ENCODE measurements around the gene MPPED2.
"Not testable (repeated sequence)": the region's sequence is repeated elsewhere in the genome, so short reads cannot be mapped to it uniquely, and the experiment has no call there.

The MPPED2 gene

DNA sequence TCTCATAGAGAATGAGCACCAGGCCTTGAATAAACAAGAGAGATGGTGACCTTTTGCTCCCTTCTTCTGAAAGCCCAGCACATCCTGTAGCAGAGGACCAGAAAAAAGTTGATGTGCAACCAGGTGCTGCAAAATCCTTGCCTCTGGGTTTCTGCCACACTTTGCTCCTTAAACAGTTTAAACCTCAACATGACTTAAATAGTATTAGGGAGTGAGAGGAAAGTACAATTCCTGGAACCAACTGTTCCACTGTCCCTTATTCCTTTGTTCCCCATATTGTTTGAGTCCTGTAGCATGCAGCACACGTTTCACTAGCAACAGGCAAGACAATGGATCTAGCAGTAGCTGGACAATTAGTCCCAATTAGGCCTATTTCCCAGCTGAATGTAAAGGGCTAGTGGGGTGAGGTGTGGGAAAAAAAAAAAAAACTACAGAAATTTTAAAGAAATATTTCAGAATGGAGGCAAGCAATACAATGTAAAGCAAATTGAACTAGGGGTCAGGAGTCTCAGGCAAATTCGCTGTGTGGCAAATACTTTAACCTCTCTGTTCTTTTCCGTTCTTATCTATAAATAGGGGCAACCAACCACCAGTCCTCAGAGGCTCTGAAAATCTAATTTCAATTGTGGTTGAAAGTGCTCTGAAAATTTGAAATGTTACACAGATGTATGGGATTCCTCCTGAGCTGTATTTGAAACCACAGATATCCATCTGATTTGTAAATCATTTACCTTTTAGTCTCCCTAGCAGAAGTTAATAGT lies 6.6 kb downstream of the MPPED2 start:
- no peak for DNase-seq (ENCODE audit: low spot score)

DNA sequence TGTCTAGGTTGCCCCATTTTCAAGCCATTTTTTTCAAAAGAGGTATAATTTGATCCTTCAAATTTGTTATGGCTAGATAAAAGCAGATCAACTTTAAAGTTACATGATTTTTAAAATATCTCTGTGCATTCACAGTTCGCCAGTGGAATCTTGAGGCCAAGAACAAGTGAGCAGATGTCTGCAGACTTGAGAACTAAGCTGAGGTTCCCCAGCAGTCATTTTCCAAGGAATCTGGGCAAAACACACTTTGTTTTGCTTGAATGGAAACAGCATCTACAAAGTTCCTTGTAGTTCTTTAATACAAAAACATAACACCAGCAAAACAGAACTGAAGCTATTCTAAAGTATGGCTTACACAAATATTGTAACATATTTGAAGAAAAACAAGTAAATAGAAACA lies 7.7 kb downstream of the MPPED2 start:
- DNase-seq (ENCODE audit: low spot score) = no peak

DNA sequence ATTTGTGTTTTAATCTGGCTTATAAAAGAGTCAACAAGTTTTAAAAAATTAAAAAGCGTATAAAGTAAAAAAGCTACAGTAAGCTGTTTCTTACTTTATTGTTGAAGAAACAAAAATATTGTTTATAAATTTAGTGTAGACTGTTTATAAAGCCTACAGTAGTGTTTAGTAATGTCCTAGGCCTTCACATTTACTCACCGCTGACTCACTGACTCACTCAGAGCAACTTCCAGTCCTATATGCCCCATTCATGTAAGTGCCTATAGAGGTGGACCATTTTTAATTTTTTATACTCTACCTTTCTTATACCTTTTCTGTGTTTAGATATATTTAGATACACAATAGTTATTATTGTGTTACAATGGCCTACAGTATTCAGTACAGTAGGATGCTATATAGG lies 12.2 kb downstream of the MPPED2 start:
- DNase-seq (ENCODE audit: low spot score) = no peak

DNA sequence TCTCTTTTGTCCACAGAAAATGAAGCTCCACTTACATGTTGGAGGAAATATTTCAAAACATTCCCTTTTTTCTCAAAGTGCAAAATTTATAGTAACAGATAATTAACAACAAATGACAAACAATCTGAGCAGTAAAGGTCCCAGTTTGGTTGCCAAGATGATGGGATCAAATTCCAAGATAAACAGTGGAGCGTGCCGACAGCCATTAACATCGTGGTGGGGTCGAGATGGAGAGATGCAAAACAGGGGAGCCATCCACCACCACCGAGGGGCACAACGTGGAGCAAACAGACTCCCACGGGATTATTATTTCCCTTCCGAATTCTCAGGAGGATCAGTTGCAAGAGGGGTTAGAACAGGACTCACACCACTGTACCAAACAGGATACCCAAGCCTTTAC lies 17.2 kb downstream of the MPPED2 start:
- DNase-seq (ENCODE audit: low spot score) = no peak

DNA sequence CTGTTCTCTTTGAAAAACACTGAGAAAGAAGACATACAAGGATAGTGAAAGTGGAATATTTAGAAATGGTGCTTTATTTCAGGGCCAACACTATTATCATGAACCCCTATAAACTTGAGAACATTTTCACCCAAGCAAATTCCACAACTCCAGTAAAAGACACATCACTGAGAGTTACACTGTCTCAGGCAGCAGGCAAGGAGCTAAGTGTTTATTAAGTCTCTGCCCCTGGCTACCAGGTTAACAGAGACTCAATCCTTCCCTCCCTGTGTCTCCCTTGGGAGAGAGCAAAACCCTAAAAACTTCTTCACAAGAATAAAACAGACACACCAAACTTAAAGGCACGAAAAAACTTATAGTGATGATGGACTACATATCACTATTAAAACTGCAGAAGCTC lies 18.5 kb downstream of the MPPED2 start:
- no peak for DNase-seq (ENCODE audit: low spot score)

DNA sequence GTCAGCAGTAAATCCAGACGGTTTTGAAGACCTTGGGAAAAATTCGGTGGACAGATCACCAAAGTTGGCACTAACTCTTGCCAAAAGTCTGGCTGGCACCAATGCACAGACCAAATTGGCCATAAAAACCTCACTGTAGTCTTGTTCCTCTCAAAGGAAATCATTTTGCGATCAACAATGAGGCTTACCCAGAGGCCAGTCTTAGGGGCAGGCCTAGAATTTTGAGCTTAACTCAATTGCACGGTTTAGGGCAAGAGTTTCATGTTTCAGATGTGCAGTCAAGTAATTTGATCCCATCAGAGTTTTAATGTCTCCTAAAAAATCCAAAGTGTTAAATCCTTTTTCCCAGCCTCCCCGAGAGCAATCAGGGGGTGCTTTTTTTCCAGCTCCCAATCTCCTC lies 19.0 kb downstream of the MPPED2 start:
- DNase-seq (ENCODE audit: low spot score) = no peak

DNA sequence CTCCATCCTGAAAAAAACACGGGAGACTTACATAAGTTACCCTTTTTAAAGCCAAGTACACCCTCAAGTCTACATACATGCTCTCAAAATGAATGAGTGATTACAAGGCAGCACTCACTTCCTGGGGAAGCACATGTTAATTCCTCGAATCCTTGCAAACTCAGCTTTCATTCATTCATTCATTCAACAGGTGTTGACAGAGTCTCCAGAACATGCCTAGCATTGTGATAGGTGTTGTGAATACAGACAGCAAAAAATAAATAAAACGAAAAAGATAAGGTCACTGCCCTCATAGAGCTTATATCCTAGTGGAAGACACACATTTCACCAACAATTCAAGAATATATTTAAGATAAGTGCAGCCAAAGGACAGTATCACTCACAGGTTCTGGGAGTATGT lies 19.7 kb downstream of the MPPED2 start:
- DNase-seq (ENCODE audit: low spot score) = no peak

DNA sequence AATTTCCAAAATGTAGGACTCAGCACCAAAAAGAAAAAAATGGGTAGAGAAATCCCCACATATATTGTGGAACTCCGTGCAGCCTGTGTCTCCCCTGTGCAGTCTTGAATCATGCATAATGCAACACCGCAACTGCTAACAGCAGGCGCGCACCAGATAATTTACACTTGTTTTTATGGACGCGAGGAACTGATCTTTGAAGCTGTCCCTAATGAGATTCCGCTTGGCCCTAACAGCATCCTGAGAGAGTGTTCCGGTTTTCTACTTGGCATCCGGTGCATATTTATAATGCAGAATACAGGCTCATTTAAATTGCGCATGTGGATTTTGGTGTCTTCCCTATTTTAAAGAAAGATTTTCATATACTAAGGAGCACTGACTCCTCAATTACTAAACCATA lies 21.1 kb downstream of the MPPED2 start:
- DNase-seq (ENCODE audit: low spot score) = no peak

DNA sequence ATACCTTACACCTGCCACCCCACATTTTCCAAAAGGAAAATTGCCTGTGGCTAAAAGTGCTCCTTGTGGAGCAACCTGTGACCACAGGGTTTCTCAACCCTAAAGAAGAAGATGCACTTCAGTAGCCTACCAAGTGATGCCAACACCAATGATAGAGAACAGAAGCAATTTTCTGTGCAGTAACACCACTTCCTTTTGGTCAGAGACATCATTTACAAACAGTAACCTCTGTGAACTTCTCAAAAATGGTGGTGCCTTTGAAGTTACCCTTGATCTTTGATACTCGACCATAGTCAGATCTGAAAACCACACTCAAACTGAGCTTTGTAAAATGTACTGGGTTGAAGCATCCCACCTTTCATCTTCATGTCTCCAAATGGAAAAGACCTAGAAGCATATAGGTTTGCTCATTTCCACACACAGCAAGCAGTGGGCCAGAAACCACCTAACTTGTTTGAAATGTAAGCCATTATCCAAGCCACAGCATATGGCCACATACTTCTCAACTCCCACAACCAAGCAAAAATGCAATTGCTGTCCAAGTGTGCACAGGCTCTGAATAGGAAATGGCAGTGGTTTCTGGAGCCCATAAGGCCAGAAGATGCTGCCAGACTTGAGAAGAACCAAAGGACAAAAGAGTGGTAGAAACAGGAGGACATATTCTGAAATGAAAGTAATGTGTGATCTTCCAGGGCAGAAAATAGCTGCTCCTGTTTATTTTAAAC lies 24.3 kb downstream of the MPPED2 start:
- DNase-seq (ENCODE audit: low spot score) = no peak

DNA sequence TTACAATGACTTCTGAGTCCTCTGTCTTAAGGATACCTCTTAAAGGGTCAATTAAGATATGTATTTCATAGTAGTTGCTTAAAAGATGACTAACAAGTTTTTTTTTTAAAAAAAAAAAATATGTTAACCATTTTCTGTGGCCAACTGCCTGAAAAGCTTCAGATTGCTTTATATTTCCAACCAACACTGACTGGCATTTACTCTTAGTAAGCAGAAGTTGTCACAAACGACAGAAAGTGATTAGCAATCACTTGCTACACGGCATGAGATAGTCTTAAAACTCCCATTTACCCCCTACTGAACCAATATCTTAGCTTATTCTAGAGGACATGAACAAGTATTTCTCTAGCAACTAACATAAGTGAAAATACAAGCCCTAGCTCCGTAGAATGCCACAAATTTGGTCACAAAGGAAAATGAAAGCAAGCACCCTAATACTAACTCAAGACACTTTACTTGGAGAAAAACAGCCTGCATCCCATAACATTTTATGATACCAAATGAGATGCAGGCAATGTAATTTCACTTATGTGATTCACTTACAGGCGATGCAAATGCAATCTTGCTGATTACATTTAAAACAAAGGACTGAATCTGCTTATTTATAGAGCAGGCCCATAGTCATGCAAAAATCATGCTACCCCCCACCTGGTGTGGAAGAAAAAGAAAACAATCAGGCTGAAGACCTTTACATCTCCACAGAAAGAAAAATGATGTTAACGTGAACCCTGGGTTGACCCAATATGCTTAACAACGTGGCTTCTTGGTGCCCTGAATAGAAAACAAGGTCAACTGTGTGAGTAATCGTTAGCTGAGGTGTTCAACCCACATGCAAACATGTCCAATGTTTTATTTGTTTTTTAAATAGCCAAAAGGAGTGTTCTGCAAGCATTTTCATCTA lies 25.7 kb downstream of the MPPED2 start:
- DNase-seq (ENCODE audit: low spot score) = no peak

DNA sequence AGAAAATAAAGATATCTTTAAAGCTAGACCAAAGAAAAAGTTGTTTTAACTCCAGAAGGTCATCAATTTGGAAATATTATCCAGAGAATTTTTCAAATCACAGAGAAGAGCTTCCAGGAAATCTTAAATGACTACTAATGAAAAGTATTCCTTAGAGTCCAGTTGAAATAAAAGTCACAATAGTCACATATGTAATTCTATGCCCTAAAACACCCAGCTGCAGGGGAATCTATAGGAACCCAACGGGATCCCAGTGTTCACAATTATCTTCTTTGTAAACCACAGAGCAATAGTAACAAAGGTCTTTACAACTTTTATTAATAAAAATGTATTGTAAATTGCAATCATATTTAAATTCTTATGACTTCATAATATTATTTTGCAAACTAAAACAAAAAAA lies 27.1 kb downstream of the MPPED2 start:
- DNase-seq (ENCODE audit: low spot score) = no peak

DNA sequence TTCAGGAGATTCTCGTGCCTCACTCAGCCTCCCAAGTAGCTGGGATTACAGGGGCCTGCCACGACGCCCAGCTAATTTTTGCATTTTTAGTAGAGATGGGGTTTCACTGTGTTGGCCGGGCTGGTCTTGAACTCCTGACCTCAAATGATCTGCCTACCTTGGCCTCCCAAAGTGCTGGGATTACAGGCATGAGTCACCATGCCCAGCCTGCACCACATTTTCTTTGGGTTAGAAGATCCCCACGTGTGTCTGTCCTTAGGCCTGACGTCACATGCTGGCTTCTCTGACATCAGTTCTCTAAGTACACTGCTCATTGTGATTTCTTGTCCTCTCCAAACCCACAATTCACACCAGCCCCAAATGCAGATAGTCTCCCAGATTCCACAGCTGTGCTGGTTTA lies 31.6 kb downstream of the MPPED2 start:
- not testable (repeated sequence) for DNase-seq (ENCODE audit: low spot score)

DNA sequence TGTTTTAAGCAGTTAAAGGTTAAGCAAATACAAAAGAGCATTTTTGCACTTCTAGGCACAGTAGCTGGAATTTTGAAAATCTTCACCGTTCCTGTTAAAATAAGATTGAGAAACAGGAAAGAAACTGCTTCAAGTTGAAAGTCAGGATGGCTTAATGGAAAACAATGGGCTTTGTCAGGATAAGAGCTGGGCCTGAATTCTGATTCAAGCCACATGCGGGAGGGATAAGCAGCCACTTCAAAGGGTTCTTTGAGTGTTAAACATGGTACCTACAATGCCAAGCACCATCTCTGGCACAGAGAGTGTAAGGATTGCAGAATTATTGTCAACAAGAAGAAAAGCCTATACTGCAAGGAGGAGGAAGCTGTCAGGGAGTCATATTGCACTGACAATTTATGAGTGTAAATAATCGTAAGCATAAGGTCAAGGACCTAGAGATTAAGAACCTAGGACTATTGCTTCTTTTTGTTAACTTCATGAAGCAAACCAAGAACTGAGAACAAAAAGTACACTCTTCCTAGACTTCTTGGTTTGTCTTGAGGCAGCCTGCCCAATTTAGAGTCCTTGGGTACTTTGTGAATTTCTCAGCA lies 32.5 kb downstream of the MPPED2 start:
- DNase-seq (ENCODE audit: low spot score) = no peak

DNA sequence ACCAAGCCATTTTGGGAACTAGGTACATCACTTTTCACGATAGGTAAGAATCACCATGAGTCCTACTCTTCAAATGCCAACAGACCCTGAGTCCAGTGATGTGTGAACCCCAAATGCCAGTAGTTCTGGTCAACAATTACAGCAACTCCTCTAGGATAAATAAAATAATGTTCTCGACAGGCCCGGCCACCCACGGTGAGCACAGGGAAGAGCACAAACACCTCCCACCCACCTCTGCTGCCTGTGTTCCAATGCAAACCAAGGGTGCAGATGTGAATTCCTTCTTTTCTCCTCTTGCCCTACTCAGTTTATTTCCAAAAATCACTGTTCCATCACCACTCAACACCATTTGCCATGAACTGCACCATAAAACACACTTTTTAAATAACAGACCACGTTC lies 33.3 kb downstream of the MPPED2 start:
- DNase-seq (ENCODE audit: low spot score) = no peak

DNA sequence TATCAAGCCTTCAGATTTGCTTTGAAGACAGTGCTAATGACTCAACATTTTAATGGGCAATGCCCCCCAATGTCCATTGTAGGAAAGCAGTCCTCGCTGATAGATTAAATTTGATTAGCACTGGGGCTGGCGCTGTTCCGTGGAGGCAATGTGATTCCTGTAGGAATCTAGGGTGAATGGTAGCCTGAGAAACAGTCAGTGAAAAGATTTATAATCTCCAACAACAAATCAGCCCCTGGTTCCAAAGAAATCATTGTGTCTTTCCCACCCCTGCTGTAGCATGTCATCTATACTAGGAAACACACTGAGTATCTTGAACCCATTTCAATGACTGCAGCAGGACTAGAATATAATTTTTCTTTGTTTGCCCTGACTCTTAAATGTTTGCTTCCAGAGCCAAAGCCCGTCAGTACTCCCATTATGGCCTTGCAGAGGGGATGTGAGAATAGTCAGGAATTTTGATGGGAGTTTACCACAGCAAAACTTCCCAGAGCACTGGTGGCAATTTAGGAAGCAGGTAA lies 36.1 kb downstream of the MPPED2 start:
- no peak for DNase-seq (ENCODE audit: low spot score)

DNA sequence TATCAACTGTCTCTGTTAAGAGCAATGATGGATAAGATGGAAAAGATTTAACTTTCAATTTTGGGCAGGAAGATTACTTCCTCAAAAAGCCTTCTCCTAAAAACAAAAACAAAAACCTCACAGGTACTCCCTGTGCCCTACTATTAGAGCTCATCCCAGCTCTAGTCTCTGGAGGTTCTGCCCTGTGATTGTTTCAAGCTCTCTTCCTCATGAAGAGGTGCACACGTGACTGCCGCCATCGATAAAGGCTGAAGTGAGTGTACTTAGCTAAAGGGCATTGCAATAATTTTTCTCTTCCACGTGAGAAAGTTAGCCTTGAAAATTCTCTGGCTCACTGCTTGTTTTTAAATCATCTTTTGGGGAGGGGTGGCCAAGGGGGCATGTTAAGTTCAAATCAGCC lies 36.6 kb downstream of the MPPED2 start:
- DNase-seq (ENCODE audit: low spot score) = no peak

DNA sequence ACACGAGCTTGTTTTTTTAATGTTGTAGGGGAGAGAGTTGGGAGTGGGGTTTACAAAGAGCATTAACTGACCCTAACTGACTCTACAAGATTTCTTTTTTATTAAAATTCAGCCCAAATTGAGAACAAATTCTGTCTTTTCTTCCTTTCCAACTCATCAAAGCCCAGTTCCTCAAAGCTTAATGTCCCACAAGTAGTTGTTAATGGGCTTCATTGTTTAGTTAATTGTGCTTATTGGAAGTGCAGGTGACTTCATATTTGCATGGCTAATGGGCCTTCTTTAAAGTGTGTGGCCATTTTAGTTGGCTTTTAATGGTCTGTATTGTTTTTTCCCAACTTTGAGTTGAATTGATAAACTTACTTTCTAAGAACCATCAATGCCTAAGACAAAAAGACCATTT lies 39.8 kb downstream of the MPPED2 start:
- DNase-seq (ENCODE audit: low spot score) = no peak

DNA sequence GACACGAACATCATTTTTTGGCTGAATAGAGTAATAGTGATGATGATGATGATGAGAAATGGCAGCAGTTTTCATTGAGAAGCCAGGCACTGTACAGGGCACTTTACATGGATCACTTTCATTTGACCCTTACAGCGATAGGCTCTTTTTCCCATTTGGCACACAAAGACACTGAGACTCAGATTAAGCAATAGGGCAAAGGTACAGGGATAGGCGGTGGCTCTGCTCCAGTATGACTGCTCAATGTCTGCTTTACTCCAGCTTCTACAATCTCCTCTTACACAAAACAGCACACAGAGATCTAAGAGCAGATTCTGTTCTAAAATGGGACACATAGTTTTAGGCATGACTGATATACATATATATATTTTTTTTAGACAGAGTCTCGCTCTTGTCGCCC lies 40.6 kb downstream of the MPPED2 start:
- DNase-seq (ENCODE audit: low spot score) = no peak

DNA sequence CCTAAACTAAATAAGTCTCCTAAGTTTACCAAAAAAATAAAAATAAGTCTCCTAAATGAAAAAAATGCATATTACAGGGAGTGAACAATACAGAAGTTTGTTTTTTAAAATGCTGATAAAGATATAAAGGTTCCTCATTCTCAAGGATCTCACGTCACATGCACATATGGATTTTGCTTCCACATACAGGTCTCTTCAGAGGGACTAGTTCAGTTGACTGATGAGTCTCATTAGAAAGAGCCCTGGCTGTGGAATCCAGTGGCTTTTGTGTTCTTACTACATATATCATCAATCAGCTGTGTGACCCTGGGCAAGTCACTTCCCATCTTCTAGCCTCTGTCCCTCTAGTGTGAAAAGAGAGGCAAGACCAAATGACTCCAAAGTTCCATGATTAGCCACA lies 43.1 kb downstream of the MPPED2 start:
- no peak for DNase-seq (ENCODE audit: low spot score)

DNA sequence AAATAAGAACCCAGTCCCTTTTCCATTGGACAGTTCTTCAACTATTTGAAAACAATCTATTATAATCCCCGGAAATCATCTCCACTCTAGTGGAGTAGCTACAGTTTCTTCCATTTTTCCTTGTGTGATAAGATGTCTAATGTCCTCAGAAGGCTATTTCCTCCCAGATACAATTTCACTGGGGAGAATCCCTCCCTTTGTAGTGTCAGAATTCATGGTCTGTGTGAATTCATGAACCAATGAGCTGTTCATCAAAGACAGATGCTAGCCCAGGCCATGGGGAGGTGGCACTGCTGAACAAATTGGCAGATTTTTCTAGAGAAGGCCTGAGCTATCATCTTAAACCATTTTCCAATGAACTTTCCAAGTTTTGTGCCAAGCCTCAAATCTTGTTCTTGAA lies 45.4 kb downstream of the MPPED2 start:
- DNase-seq (ENCODE audit: low spot score) = no peak

DNA sequence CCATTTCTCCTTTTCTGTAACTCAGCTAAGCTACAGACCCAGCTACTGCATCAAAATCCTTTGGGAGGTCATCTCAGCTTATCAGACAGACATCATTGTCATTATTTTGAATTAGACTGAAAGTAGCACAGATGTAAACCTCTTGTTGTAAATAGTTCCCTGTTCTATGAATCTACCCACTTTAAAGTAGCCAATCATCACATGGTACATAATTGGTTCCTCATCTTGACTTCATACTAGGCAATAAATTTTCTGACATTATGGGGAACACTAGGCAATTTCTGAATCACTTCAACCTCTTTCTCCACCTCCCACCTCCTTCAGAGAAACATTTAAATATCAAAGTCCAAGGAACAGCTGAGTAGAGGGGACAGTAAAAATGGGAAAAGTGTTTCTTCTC lies 47.9 kb downstream of the MPPED2 start:
- no peak for DNase-seq (ENCODE audit: low spot score)

DNA sequence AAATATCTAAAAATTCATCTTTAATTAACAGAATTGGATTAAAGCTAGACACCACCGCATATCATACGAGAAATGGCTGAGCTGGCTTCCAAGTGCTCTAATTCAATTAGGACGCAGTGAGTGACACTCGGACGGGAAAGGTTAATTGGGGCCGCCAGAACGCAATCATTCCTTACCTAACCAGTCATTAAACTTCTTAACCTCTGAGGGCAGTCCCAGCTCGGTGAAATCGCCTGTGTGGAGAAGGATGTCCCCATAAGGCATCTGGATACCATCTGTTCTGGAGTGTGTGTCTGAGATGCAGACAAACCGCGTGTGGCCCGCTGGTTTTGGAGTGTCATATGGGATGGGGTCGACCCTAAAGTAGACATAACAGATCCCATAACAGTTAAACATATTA lies 50.3 kb downstream of the MPPED2 start:
- no peak for DNase-seq (ENCODE audit: low spot score)

All from cerebellar cortex (tissue), 1 donor.